ENCODE results near the gene THEMIS2.
"Not testable (repeated sequence)": the region's sequence is repeated elsewhere in the genome, so short reads cannot be mapped to it uniquely, and the experiment has no call there.

THEMIS2 gene

DNA sequence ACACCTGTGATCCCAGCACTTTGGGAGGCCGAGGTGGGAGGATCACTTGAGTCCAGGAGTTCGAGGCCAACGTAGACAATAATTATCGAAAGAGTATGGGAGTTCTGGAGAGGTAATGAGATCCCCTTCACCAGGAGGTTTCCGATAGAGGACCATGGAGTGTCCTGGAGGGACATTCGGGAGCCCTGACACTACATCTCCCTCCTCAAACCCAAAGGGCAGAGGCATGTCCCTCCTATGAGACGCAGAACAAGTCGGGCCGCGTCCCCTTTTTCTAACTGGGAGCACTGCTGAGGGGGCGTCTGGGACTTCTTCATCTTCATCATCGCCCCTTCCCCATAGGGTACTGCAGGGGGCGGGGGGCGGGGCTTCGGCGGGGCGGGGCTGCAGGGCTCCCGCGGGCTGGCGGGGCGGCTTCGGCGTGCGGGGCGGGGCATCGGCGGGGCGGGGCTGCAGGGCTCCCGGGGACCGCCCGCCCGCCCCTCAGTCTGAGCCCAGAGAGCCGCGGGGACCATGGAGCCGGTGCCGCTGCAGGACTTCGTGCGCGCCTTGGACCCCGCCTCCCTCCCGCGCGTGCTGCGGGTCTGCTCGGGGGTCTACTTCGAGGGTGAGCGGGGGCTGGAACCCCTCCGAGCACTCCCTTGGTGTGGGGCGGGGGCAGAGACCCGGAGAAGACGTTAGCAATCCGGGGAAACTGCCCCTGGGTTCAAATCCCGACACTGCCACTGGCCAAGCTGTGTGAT lies at the start of gene THEMIS2:
Gene THEMIS2 (plus strand): TSS at position 486 of the 743 bp plus-strand sequence. CDS start 28 bp downstream, at position 514.
- DNase-seq = peak; percentile 63

DNA sequence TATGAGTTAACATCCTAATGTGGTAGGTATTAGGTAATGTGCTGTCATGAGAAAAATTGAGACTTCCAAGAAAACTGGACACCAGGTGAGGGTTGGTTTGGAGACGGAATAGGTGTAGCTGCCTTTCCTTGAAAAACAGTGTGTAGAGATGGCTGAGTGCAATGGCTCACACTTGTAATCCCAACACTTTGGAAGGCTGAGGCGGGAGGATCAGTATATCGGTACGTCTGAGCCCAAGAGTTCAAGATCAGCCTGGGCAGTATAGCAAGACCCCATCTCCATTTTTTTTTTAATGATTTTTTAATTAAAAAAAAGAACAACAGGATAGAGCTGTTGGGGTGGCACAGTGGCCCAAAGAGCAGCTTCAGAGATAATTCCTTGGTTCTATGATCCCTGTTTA lies 48.6 kb upstream of the THEMIS2 start:
- DNase-seq = no peak

DNA sequence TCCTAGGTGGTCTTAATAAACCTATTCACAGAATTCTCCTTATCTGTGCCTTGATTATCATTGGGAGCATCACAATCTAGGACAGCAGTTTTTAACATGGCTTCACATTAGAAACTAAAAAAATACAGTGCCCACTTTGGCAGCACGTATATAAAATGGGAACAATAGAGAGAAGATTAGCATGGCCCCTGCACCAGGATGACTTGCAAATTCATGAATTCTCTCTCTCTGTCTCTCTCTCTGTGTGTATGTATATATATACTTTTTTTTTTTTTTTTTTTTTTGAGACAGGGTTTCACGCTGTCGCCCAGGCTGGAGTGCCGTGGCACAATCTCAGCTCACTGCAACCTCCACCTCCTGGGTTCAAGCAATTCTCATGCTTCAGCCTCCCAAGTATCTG lies 47.9 kb upstream of the THEMIS2 start:
- DNase-seq = no peak

DNA sequence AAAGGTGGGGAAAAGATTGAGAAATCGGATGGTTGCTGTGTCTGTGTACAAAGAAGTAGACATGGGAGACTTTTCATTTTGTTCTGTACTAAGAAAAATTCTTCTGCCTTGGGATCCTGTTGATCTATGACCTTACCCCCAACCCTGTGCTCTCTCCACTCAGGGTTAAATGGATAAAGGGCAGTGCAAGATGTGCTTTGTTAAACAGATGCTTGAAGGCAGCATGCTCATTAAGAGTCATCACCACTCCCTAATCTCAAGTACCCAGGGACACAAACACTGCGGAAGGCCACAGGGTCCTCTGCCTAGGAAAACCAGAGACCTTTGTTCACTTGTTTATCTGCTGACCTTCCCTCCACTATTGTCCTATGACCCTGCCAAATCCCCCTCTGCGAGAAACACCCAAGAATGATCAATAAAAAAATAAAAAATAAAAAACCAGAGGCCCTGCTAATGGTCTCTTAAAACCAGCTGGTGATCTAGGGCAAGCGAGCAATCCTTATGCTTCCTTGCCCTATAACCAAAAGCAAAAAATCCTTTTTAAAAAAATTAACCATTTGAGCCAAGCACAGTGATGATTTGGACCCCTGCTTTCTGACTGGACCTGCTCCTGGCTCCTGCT lies 42.9 kb upstream of the THEMIS2 start:
- DNase-seq = not testable (repeated sequence)

DNA sequence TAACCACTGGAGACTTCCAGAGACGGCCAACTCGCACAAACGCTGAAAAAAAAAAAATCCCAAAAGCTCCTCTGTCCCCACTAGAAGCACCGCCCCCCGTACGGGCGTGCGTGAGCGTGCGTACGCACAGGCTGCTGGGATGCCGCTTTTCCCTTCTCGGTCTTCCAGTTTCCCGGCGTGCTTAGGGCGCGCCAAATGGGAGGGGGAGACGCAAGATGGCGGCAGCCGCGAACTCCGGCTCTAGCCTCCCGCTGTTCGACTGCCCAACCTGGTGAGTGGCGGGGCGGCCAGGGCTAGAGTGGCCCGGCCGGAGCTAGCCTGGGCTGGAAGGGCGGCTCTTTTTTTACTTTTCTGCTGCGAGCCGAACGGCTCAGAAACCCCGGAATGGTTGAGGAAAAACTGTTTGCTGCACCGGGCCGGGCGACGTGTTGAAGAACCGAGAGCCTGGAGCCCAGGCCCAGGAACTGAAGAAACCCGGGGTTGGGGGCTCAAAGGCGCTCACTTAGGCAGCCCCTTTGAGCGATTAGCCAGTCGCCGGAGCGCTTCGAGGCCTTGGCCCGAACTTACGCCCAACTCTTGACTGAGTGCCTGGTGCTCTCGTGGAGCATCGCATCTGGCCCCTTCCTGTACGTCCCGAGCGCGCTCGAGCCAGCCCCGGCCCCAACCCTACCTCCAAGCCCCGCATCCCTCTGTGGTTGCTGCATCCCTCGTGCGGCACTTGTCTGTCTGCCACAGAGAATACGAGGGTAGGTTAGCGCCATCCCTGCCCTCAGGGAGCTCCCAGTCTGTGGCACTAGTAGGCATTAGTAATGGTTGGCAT lies 41.5 kb upstream of the THEMIS2 start, which contains the start of gene PPP1R8:
Gene PPP1R8 (plus strand): TSS at position 162 of the 820 bp plus-strand sequence. CDS start 54 bp downstream, at position 216.
- peak; percentile 96 for DNase-seq

DNA sequence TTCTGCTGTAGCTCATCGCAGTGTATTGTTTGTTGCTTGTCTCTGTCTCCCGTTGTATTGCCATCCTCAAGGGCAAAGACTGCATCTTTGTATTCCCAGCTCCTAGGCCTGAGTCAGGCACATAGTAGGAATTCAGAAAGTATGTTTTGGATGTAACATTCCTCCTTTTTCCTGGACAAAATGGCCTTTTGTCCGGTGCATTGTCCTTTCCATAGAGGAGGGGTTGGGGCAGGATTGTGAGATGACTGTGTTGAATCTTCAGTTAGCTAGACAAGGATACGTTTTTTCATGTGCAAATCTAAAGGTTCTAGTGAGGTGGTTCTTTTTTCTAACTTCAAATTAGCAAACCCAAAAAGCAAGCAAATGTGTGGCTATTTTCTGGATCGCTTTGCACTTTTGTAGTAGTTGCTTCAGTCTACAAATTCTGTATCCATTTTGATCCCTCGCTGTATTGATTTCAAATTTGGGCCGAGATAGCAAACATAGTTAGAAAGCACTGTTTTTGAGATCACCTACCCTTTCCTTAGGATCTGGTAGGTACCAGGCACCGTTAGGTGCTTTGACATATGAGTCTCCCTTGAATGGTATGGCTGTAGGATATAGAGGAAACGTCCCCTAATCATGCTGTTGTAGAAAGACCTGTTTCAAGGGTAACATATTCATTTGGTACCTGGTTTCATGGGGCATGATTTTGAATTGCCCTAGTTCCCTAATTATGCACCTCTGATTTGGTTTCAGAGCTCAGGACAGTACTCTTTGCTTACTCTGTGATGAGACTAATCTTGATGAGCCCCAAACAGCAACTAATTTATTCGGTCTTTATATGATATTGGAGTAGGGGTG lies 40.6 kb upstream of the THEMIS2 start:
- no peak for DNase-seq

DNA sequence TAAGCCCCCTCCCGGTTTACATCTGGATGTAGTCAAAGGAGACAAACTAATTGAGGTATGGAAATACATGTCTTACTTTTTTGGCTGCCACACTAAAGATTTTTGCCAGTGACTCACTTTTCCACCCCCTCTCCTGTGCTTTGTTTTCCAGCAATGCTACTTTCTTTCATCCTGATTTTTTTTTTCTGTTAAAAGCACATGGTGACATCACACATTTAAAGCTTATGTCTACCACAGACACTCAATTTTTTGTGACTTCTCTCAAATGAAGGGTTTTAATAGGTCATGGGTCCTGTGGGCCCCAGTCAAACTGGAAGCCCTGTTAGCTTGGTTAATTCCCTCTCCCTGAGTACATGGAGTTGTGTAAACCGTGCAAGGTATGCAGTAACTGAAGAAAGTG lies 39.6 kb upstream of the THEMIS2 start:
- no peak for DNase-seq

DNA sequence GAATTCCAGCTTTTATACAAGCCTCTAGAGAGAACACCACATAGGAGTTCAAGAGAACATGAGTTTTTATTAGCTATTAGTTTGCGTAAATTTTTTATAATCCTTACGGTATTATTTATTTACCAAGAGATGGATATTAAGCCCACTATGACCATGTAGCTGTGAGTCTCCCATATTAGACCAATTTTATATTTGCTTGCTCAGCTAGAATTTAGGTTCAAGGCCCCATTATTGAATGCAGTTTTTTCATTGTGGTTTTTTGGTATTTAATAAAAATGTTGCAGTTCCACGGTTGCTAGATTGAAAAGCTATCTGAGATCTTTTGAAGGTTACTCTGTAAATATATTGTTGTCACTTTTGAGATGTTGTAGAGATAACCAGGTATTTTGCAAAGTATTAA lies 38.9 kb upstream of the THEMIS2 start:
- no peak for DNase-seq

DNA sequence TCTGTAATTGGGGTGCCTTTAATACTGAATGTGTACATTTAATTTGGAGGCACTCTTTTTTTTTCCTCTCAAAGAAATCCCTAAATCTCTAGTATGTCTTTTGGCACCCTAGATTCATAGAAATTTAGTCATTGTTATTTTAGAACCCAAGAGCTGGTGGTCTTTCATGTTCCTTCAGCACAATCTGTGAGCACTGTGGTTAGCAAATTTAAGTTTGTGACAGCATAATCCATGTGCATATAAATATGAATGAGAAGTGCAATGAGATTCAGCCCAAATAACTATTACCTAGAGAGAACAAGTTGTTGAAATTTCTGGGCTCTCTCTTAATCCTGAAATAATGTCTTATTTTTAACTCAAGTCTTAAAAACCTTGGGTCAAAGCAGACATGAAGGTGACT lies 37.3 kb upstream of the THEMIS2 start:
- DNase-seq = no peak

DNA sequence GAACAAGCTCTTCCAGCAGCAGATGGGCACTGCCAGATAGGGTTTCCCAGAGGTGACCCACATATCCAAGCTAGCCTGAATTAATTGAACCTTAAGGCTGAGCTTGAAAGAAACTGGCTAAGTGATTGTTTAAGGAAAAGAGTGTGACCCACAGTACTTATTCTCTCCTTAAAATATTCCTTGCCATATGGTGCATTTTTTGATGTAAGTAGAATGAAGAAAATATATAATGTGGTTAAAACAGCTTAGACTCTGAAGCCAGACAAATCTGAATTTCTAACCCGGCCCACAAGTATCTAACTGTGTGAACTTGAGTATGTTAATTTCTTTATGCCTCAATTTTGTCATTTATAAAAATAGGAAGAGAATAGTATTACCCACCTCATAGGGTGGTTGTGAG lies 36.8 kb upstream of the THEMIS2 start:
- DNase-seq = no peak

DNA sequence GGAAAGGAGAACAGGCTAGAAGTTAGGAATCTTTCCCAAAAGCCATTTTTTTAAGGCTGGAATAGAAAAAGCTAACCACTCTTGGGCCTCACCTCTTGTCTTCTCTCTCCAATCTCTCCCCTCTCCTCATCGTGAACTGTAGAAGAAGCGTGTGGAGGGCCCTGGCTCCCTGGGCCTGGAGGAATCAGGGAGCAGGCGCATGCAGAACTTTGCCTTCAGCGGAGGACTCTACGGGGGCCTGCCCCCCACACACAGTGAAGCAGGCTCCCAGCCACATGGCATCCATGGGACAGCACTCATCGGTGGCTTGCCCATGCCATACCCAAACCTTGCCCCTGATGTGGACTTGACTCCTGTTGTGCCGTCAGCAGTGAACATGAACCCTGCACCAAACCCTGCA lies 22.4 kb upstream of the THEMIS2 start:
- DNase-seq = no peak

DNA sequence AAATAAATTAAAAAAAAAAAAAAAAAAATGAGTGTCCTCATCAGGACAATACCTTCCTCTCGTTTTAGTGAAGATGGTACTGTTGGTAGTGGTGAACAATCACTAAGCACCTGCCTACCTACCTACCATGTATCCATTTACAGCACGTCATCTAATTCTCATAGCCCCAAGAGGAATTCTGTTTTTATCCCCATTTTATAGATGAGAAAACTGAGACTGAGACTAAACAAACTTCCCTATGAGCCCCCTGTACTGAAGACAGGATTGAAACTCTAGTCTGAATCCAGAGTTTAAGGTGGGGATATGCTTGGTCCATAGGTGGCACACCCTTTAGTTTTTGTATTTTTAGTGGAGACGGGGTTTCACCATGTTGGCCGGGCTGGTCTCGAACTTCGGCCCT lies 17.3 kb upstream of the THEMIS2 start:
- DNase-seq = no peak

DNA sequence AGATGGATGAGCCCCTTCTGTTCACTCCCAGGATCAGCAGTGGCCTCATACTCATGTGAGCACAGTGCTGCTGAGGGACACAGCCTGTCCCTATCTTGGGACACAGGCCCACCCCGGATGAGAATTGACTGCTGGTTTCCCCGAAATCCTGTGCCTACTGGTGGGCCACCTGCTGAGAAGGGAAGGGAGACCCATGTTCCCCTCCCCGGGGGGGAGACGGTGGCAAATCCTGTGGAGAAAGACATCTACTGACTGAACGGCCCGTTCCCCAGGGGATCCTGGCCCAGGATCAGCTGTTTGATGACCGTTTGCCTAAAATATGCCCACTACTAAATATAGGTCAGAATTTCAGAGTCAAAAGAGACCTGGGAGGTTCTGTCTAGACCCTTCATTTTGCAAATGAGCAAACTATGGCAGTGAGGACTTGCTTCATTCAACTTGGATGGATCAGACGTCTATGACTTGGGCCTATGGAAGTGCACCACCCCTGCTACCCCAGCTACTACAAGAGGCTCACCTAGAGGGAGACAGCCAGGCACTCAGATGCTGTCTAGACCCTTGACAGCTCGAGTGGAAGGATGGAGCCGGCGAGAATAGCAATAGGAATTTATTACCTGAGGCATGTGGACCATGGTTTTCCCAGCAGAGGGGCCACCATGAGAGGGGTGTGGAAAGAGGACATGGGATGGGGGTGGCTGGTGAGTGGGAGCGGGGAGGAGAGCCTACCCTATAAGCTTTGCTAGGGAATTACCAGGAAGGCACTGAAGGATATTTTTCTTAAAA lies 15.6 kb upstream of the THEMIS2 start:
- no peak for DNase-seq

DNA sequence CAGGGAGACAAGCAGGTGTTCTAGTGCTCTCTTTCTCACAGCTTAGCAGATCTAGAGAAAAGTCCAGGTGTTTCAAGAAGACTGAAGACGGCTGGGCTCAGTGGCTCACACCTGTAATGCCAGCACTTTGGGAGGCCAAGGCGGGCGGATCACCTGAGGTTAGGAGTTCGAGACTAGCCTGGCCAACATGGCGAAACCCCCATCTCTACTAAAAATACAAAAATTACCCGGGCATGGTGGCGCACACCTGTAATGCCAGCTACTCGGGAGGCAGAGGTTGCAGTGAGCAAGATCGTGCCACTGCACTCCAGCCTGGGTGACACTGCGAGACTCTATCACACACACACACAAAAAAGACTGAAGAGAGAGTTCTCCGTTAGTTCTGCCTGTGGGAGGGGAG lies 14.8 kb upstream of the THEMIS2 start:
- DNase-seq = not testable (repeated sequence)

DNA sequence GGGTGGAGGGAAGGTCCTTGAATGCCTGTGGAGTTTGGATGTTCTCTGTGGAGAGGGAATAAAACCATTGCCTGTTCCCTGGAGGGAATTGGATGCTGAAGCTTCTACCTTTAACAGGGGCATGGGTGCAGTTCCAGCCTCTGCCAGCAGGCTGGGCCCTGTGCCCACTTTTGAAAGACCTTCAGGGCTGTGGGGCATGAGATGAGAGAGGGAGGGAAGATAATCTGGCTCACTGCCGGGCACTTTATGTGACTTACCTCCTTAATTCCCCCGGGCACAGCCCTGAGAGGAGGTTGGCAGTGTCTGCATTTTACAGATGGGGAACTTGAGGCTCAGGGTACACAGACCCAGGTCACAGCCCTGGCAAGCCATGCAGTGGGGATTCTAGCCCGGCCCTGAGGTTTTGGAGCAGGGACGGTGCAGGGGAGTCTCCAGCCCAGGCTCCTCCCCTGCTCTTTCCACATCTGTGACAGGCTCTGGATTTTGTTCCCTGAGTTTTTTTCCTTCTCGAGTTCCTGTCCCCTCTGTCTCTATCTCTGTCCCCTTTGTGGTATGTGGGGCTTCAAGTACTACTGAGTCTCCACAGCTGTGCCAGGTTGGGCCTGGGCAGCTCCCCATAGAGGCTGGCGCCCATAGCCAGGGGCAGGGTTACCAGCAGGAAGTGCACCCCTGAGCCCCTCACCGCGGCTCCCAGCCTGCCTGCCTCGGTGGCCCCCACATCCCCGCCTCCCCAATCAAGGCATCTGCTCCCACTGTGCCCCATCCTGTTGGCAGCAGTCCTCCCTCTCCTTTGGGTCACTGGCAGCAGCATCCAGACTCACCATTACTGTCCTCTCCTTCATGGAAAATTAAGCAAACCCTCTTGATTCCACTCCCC lies 14.0 kb upstream of the THEMIS2 start:
- peak; percentile 72 for DNase-seq

DNA sequence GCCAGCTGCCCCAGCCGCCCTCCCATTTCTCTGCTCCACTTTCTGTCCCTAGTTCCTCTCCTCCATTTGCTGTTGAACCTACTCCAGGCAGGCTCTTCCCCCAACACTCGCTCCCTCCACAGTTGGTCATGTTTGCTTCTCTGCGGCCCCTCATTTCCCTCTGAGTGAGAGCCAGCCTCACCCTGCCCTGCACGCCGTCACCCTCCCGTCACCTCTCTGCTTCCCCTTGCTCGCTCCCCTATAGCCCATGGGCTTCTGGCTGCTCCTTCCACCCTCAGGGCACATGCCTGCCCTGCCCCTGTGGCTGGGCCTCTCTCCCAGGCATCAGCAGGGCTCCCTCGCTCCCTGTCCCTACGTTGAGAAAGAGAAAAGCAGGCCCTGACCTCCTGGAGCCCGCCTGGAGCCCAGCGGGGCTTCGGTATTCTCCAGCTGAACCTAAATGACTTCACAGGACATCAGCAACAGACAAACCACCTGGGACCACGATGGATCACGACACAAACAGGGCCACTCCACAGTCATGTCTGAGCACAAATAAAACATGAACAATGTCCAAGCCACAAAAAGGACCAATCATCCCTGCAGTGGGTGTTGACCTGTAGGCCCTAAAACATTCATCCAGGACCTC lies 13.3 kb upstream of the THEMIS2 start:
- no peak for DNase-seq

DNA sequence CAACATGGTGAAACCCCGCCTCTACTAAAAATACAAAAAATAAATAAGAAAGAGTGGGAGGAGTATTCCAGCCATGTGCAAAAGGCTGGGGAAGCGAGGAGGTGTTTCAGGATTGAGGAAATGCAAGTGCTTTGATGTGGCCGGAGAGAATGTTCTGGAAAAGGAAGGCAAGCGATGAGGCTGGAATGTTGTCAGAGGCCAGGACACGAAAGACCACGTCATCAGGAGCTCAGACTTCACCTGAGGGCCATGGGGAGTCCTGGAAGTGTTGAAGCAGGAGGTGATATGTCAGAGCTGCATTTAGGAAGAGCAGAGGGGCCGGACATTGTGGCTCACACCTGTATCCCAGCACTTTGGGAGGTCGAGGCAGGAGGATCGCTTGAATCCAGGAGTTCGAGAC lies 10.9 kb upstream of the THEMIS2 start:
- DNase-seq = no peak

DNA sequence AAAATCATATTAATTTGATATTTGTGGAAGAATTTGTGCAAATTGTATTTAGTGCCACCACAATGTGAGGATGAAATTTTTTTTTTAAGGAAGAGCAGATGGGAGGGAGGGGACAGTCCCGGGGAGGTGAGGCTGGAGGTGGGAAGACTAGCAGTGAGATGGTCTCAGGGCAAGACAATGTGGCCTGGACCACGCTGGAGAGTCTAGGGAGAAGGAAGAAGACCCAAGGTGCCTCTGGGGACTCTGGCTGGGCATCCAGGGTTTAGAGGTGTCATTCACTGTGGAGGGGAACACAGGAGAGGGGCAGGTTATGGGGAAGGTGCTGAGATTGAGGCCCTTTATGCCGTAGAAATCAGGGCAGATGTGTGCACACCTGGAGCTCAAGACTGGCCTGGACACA lies 10.3 kb upstream of the THEMIS2 start:
- DNase-seq = no peak

DNA sequence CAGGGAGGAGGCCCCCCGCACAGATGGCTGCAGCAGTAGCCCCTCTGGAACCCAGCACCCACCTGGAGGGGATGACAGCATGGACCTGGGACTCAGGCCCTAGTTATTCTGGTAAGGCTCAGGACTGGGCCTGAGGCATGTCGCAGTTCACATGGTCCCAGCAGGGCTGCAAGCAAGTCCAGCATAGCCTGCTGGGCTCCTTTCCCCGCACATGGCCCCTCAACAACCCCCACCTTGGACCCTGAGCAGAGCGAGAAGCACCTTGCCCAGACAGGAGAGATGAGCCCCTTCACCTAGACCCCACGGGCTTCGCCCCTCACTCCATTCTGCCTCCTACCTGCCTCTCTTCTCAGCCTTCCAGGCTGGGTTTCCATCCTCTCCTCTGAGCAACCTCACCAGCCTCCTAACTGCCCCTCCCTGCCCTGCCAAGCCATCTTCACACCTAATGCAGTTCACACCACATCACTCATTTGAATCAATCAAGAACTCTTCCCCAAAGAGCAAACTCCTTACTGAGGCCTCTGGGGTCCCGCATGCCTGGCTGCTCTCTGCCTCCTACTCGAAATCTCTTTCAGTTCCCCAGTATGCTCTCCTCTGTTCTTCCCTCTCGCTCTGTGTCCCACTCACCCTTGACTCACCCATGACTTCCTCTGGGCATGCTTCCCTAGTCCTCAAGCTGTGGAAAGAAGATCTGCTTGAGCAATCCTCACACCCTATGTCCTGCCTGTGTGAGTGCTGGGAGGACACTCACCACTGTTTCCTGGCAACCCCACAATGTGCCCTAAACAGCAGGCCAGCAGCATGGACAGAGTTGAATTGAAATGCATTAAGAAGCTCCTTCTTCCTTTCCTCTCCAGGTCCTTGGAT lies 9.4 kb upstream of the THEMIS2 start:
- no peak for DNase-seq
